Endodermal cell (in vitro differentiated cells): ENCODE results near the gene FAM177A1. TPM values are rescaled to one million over a fixed set of nuclear protein-coding genes. Genes with fewer than 3 reads are reported as not detected.
"Not testable (repeated sequence)": the region's sequence is repeated elsewhere in the genome, so short reads cannot be mapped to it uniquely, and the experiment has no call there.

Experiments used
- DNase-seq: peaks from one replicate; pipeline ENCODE4 v3.0.0-alpha.2; 2017
- H3K27ac ChIP-seq: 2 replicates; pipeline ENCODE4 v1.5.1; 2013; ENCODE audit warnings: mild to moderate bottlenecking, low read depth, low read length, moderate library complexity
- H3K27me3 ChIP-seq: 2 replicates; pipeline ENCODE4 v1.6.1; 2013; ENCODE audit warnings: mild to moderate bottlenecking, low read length, moderate library complexity; ENCODE audit not compliant: insufficient read depth, control insufficient read depth, poor library complexity, severe bottlenecking
- H3K36me3 ChIP-seq: 2 replicates; pipeline ENCODE4 v1.7.0; 2013; ENCODE audit warnings: mild to moderate bottlenecking, low read length, moderate library complexity; ENCODE audit not compliant: control insufficient read depth, insufficient read depth
- H3K4me1 ChIP-seq: one replicate; pipeline ENCODE4 v1.7.0; 2013; ENCODE audit warnings: low read length; ENCODE audit not compliant: control insufficient read depth, insufficient read depth
- H3K4me3 ChIP-seq: 2 replicates; pipeline ENCODE4 v1.5.1; 2013; ENCODE audit warnings: mild to moderate bottlenecking, low read length, moderate library complexity
- H3K9ac ChIP-seq: 2 replicates; pipeline ENCODE4 v1.6.1; 2013; ENCODE audit warnings: mild to moderate bottlenecking, low read length, moderate library complexity; ENCODE audit not compliant: poor library complexity, severe bottlenecking; ENCODE audit errors: extremely low read depth
- H3K9me3 ChIP-seq: 2 replicates; pipeline ENCODE4 v1.6.1; 2013; ENCODE audit warnings: mild to moderate bottlenecking, low read length, moderate library complexity; ENCODE audit not compliant: control insufficient read depth
- H3K27ac Mint-ChIP-seq: 2 replicates; pipeline ENCODE4 v1.8.0; 2020; ENCODE audit warnings: mixed read lengths
- H3K27me3 Mint-ChIP-seq: 2 replicates; pipeline ENCODE4 v1.8.0; 2021; ENCODE audit warnings: mild to moderate bottlenecking, mixed read lengths; ENCODE audit not compliant: insufficient read depth
- H3K36me3 Mint-ChIP-seq: 2 replicates; pipeline ENCODE4 v1.8.0; 2020; ENCODE audit warnings: low read depth, mixed read lengths
- H3K4me1 Mint-ChIP-seq: 2 replicates; pipeline ENCODE4 v1.8.0; 2020; ENCODE audit warnings: mixed read lengths
- H3K4me3 Mint-ChIP-seq: 2 replicates; pipeline ENCODE4 v1.8.0; 2020; ENCODE audit warnings: mild to moderate bottlenecking, moderate library complexity, mixed read lengths
- H3K9me3 Mint-ChIP-seq: 2 replicates; pipeline ENCODE4 v1.8.0; 2020; ENCODE audit warnings: mild to moderate bottlenecking, mixed read lengths
- CTCF ChIP-seq: fragments of 200-600 bp; sonication (generic); conservative IDR thresholded peaks from 2 replicates; pipeline ENCODE4 v1.5.0; 2021; ENCODE audit warnings: antibody characterized with exemption, mild to moderate bottlenecking
- WGBS, 2 experiments: methylation state at CpG; one replicate each; pipeline versions ENCODE4 v1.1.5 to v1.1.7; 2013; ENCODE audit warnings: missing lambda C conversion rate in 2 of 2, mixed read lengths in 1 of 2; ENCODE audit not compliant: insufficient coverage in 1 of 2, insufficient read length in 1 of 2; 5-methylcytosine and 5-hydroxymethylcytosine counted together
- total RNA-seq, 2 donors: library from RNA; stranded (reverse); fragmentation: NEBNext Ultra II Directional in 1 of 2; extraction: Animal tissue kit (Norgen Biotek cat#: 25700) in 1 of 2; gene quantifications; 2 replicates in 1 of 2; 3 replicates in 1 of 2; pipeline ENCODE4 v1.2.1, GENCODE V29; 2021

The FAM177A1 gene
- total RNA-seq, 2 donors from 2014 or later: 74.8 to 92.3 TPM

GRCh38 chr14:35085441-35085840 is 39.4 kb downstream of the FAM177A1 start:
- no peak for TF ChIP-seq CTCF
- no peak for DNase-seq
- no peaks in the 10 kb centered on the region for H3K27me3 Mint-ChIP-seq
- no peaks in the 10 kb centered on the region for H3K27me3 ChIP-seq
- no peaks in the 10 kb centered on the region for H3K4me1 Mint-ChIP-seq
- peaks cover 7% of the 10 kb centered on the region for H3K9me3 ChIP-seq
- 88 to 100% methylated on average over 2 of the region's 2 CpGs for WGBS, 2 experiments
- H3K27ac Mint-ChIP-seq: no peak overlapping the region
- peaks cover 62% of the 10 kb centered on the region for H3K36me3 Mint-ChIP-seq
- no peak overlapping the region for H3K4me3 Mint-ChIP-seq
- peak overlapping the region; percentile 21 for H3K27ac ChIP-seq
- peaks cover 70% of the 10 kb centered on the region for H3K36me3 ChIP-seq
- H3K9ac ChIP-seq: no peak overlapping the region
- no peaks in the 10 kb centered on the region for H3K9me3 Mint-ChIP-seq
- H3K4me3 ChIP-seq: no peak overlapping the region
- no peaks in the 10 kb centered on the region for H3K4me1 ChIP-seq

GRCh38 chr14:35088514-35088913 is 42.4 kb downstream of the FAM177A1 start:
- peaks cover 18% of the 10 kb centered on the region for H3K9me3 Mint-ChIP-seq
- Histone ChIP-seq H3K27ac (no peak overlapping the region), H3K9me3 (peaks cover 22% of the 10 kb centered on the region), H3K9ac (no peak overlapping the region), H3K27me3 (no peaks in the 10 kb centered on the region), H3K4me3 (no peak overlapping the region), H3K4me1 (no peaks in the 10 kb centered on the region), H3K36me3 (peaks cover 58% of the 10 kb centered on the region)
- 100% methylated on average over 2 of the region's 2 CpGs; no CpG with 5 or more reads in 1 of the 2 experiments for WGBS, 2 experiments
- no peak for TF ChIP-seq CTCF
- no peak overlapping the region for H3K27ac Mint-ChIP-seq
- H3K27me3 Mint-ChIP-seq: no peaks in the 10 kb centered on the region
- no peak overlapping the region for H3K4me3 Mint-ChIP-seq
- no peaks in the 10 kb centered on the region for H3K4me1 Mint-ChIP-seq
- H3K36me3 Mint-ChIP-seq: peaks cover 66% of the 10 kb centered on the region
- no peak for DNase-seq

- not testable (repeated sequence) for H3K27me3 Mint-ChIP-seq, H3K27ac Mint-ChIP-seq, H3K27ac ChIP-seq, H3K4me1 Mint-ChIP-seq, DNase-seq, H3K27me3 ChIP-seq, H3K4me3 Mint-ChIP-seq, H3K4me3 ChIP-seq, H3K9ac ChIP-seq, H3K4me1 ChIP-seq
- Histone ChIP-seq H3K36me3 (peaks cover 69% of the 10 kb centered on the region), H3K9me3 (peaks cover 22% of the 10 kb centered on the region)
- Mint-ChIP-seq H3K36me3 (peaks cover 79% of the 10 kb centered on the region), H3K9me3 (peaks cover 21% of the 10 kb centered on the region)
- WGBS, 2 experiments: 93 to 98% methylated on average over 6 of the region's 6 CpGs
These were observed 48.6 kb downstream of the FAM177A1 start for GRCh38 chr14:35094645-35095044.

- H3K9ac ChIP-seq: no peak overlapping the region
These were observed 61.8 kb downstream of the FAM177A1 start for GRCh38 chr14:35107866-35108265.

More at GRCh38 chr14:35107866-35108265, 61.8 kb downstream of the FAM177A1 start:
- Mint-ChIP-seq H3K27ac (no peak overlapping the region), H3K36me3 (peaks cover 58% of the 10 kb centered on the region), H3K9me3 (peaks cover 19% of the 10 kb centered on the region), H3K4me1 (peaks cover 6% of the 10 kb centered on the region), H3K4me3 (no peak overlapping the region), H3K27me3 (no peaks in the 10 kb centered on the region)
- no peak for TF ChIP-seq CTCF
- DNase-seq: no peak
- Histone ChIP-seq H3K9me3 (peaks cover 14% of the 10 kb centered on the region), H3K36me3 (peaks cover 46% of the 10 kb centered on the region), H3K4me3 (no peak overlapping the region), H3K4me1 (no peaks in the 10 kb centered on the region), H3K27ac (no peak overlapping the region), H3K27me3 (no peaks in the 10 kb centered on the region)
